HG03460 (cell line): ENCODE results near the gene TEDC2.

Experiments used
- ATAC-seq: cut with Tn5 transposase; IDR thresholded peaks from one replicate; pipeline ENCODE4 v1.9.1; 2021; ENCODE audit not compliant: unreplicated experiment

Gene TEDC2

DNA sequence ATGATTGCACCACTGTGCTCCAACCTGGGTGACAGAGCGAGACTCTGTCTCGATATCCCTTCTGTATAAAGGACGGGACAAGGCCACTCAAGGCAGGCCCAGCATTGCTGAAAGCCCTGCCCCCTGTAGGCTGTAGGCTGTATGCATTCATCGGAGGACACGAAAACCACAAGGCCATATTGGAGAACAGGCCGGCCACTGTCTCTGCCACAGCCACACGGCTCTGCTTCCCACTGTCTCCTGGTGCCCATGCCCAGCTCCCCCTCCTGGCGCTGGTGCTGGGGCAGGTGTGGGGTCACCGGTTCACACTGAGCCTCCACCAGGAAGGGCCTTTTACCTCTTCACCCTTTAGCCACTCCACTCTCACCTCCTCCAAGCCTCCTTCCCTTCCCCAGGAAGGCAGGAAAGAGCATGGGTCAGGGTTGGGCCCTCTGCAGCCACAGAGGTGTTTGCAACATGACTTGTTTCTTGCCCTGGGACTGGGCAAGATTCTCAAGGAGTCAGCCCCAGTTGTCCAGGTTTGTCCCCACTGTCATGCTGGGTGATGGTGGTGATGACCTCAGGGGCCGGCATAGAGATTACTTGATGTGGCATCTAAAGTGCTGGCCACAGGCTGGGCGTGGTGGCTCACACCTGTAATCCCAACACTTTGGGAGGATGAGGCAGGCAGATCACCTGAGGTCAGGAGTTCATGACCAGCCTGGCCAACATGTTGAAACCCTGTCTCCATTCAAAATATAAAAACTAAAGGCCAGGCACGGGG, 5.9 kb downstream of the TEDC2 start:
- ATAC-seq = no peak

DNA sequence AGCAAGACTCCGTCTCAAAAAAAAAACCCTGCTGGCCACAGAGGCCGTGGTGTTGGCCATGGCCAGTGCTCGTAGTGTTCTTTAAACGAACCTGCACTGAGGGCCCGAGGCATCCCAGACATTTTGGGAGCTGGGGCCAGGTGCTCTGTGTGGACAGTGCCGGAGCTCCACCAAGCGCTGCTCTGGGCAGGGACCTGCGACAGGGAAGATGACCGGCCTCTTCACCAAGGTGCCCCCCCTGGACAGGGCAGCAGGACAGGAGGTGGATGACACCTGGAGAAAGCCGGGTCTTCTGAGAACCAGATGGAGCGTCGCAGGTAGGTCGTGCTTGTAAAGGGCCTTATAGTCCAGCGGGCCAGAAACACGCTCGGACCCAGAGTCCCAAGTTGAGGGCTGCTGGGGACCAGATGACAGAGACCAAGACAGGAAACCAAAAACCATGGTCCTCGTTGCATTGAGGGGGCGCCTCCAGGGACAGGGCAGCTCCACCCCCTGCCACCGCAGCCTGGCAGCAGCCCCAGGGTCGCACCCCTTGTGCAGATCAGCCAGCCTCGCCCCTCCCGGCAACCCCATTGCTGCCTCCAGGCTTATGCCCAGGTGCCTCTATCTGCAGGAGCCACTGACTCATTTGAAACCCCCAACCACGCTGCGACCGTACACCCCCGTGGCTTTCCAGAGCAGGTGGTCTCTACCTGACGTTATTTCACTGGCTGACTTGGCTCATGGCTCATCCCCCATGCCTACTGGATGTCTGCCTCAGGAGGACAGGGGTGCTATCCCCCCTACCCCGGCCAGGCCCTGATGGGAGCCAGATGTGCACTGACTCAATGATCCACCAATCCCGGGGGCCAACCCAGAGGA, 7.0 kb downstream of the TEDC2 start:
- ATAC-seq = no peak

DNA sequence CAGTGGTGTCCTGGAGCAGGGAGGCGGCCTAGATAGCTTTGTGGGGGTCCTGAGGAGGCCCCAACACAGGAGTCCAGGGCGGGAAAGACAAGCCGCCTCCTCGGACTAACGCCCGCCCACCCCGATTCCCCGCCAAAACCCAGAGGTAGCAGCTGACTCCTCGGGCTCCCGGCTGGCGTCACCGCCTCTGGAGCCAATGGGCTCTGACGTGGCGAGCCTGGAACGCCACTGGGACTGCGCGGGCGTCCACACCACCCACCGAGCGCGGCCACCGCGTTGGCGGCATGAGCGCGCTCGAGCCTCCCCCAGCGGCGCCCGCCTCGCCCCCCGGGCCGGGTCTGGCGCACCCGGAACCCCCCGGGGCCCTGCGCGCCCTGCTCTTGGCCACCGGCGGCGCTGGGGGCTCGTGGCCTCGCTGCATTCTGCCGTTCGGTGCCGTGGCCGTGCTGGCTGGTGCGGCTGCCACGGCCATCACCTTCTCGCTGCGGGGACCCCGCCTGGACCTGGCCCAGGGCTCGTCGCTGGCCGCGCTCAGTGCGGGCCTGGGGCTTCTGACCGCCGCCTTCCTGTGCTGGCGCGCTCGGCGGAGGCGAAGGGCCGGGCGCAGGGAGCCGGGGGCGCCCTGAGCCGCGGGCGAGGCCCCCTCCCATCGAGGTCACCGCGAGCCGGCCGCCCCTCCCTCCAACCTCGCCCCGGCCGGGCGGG, 7.8 kb downstream of the TEDC2 start:
- no peak for ATAC-seq

DNA sequence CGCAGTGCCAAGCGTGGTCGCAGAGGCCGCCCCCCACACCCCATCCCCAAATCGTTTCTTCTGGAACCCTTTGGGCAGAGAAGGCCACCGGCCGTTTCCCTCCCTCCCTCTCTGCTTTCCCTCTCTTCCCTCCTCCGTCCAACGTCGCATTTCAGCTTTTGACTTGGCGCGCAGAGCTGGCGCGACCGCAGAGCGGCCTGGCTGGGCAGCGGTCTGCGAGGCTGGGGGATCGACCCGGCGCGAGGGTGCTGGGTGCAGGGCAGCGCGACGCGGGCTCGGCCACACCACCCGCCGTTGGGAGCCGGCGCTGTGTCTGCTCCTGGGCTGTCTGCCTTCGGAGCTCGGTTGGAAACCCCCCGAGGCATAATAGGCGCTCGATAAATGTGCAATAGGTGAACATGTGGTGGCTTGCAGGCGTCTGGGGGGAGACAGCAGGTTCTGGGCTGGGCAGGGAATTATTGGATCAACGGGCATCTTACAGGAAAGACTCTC, 8.4 kb downstream of the TEDC2 start:
- ATAC-seq = no peak

DNA sequence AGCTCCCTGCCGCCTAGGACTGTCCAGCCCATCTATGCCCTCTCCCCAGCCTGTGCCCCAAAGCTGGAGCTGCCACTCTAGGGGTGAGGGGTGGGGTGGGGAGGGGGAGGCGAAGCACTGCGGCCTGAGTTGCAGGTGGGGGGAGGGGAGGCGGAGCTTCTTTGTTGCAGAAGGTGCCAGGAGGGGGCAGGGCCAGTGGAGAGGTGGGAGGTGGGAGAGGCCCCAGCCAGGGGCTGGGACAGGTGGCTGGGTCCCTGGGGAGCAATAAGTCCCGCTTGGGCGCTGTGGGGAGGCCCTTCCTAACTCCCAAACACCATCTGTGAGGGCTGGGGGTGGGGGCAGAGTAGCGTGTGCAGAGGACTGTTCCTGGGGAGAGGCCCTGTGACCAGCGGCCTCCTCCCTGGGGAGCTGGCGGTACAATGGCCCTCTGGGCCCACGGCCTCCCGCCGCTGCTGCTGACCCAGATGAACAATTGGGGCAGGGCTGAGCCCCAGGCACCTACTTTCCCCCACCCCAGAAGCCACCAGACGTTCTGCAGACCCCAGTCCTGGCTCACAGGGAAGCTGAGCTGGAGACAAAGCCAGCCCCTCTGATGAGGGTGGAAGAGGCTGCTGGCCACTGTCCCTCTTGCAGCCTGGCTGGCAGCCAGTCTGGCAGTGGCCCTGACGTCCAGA, 9.0 kb downstream of the TEDC2 start:
- no peak for ATAC-seq

DNA sequence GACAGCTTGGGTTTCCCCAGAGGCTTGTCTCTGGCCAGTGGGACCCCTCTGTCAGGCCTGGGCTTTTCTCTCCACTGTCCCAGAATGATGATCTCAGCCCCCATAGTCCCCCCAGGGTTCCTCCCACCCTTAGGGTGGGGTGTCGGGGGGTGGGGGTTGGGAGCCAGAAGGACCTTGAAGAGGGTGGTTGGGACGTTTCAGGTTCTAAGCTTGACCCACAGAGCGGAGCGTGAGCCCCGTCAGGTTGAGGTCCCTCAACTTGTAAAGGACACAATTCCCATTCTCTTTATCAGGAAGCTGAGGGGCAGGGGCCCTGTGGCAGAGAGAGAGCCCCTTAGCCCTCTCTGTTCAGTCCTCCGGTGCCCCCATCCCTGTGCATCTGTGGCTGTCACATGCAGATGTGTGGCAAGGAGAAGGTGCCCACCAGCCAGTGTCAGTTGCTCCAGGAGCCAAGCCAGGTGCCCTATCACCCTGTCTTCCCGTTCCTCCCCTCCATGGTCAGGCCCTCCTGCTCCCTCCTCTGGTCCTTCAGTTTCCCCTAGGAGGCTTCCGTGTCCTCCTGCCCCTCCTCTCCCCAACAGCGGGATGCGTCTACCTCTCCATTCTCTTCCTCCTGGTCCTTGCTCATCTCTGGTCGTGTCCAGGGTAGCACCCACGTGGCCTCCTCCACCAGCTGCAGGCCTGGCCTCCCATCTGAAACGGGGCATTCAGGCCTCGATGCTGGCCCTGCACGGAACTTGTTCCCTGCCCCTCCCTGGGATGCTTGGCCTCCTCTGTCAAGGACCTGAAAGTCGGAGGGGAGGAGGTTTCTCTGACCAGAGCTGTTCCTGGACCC, 9.7 kb downstream of the TEDC2 start:
- ATAC-seq = no peak

DNA sequence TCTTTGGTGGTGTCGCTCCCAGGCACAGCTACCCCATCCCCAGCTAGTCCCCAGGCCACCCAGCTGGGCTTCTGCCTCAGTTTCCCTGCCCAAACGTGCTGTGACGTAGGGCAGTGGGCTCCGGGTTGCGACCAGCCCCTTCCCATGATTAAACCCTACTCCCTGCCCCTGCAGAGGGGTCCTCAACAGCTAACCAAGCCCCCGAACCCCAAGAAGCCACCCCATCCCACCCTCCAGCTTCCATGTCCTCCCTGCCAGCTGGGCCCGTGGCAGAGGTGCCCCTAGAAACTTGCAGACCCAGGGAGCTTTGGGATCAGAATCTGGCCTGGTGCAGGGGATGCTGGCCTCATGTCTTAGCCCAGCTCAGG, 10.3 kb downstream of the TEDC2 start:
- no peak for ATAC-seq

DNA sequence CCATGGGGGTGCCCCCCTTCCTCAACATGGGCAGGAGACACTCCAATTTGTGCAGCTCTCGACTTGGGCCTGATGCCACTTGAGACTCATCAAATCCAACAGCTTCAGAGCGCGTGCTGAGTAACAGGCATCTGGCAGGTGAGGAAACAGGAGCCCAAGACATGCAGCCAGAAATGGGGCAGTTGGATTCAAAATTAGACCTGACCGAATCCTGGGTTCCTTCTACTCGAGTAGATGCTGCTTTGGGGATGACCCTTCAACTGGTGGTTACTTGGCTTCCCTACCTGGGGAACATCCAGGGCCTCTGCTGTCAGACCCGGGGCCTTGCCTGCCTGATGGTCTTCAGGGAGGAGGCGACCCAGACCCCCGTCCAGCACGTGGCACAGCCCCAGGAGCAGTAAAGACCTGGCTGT, 10.7 kb downstream of the TEDC2 start:
- no peak for ATAC-seq

DNA sequence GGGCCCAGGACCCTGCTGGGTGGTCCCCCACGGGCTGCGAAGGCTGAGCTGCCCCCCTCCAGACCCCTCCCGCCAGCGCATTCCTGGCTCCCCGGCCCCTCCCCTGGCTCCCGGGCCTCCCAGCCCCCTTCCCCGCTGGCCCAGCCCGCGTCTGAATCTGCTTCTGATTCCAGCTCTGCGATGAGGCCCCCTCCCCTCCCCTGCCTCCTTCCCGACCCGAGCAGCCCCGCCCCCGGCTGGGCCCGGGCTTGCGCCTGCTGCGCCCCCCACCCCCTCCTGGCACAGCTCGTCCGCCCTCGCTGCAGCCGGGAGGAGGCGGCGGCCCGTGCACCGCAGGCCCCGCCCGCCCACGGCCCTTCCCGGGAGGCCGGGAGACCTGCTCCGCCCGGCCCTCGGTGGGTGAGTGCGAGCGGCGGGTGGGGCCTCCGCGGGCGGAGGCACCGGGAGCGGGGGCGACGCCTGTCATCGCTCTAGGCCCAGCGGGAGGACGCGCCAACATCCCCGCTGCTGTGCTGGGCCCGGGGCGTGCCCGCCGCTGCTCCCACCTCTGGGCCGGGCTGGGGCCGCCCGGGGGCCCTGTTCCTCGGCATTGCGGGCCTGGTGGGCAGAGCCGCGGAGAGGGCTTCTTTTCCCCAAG, 11.2 kb downstream of the TEDC2 start, which contains the start of gene NTN3:
NTN3 (plus strand) TSS at position 282 of the 637 bp plus-strand sequence. CDS start 405 bp downstream, outside the sequence.
- ATAC-seq = no peak

DNA sequence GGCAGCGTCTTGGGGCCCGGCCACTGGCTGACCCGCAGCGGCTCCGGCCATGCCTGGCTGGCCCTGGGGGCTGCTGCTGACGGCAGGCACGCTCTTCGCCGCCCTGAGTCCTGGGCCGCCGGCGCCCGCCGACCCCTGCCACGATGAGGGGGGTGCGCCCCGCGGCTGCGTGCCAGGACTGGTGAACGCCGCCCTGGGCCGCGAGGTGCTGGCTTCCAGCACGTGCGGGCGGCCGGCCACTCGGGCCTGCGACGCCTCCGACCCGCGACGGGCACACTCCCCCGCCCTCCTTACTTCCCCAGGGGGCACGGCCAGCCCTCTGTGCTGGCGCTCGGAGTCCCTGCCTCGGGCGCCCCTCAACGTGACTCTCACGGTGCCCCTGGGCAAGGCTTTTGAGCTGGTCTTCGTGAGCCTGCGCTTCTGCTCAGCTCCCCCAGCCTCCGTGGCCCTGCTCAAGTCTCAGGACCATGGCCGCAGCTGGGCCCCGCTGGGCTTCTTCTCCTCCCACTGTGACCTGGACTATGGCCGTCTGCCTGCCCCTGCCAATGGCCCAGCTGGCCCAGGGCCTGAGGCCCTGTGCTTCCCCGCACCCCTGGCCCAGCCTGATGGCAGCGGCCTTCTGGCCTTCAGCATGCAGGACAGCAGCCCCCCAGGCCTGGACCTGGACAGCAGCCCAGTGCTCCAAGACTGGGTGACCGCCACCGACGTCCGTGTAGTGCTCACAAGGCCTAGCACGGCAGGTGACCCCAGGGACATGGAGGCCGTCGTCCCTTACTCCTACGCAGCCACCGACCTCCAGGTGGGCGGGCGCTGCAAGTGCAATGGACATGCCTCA, 12.0 kb downstream of the TEDC2 start:
- ATAC-seq = no peak

DNA sequence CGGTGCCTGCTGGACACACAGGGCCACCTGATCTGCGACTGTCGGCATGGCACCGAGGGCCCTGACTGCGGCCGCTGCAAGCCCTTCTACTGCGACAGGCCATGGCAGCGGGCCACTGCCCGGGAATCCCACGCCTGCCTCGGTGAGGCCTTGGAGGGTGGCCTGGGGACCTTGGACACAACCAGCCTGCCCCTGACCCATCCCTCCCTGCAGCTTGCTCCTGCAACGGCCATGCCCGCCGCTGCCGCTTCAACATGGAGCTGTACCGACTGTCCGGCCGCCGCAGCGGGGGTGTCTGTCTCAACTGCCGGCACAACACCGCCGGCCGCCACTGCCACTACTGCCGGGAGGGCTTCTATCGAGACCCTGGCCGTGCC, 12.6 kb downstream of the TEDC2 start:
- ATAC-seq = no peak

DNA sequence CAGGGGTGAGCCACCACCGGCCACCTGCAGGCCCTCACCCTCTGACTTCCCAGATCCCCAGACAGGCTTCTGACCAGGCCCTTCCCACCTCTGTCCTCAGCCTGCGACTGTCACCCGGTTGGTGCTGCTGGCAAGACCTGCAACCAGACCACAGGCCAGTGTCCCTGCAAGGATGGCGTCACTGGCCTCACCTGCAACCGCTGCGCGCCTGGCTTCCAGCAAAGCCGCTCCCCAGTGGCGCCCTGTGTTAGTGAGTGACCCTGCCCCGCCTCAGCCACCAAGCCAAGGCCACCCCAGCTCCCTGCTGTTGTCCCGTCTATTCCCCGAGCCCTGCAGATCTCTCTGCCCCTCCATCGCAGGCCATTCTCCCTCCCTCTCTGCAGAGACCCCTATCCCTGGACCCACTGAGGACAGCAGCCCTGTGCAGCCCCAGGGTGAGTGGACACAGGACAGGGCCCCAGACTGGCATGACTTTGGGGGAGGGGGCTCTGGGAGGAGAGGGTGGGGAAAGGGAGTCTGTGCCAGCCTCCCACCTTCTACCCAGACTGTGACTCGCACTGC, 13.1 kb downstream of the TEDC2 start:
- ATAC-seq = no peak

DNA sequence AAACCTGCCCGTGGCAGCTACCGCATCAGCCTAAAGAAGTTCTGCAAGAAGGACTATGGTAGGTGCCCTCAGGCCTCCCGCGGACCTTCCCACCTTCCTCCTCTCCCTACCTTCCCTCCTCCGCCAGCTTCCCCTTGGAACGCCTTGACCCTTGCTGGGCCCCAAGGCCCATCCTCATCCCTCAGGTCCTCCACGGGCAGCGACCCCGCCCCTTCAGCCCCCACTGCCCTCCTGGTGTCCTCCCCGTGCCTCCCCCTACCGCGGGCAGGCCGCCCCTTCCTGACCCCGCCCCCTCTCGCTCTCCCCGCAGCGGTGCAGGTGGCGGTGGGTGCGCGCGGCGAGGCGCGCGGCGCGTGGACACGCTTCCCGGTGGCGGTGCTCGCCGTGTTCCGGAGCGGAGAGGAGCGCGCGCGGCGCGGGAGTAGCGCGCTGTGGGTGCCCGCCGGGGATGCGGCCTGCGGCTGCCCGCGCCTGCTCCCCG, 13.6 kb downstream of the TEDC2 start:
- no peak for ATAC-seq

DNA sequence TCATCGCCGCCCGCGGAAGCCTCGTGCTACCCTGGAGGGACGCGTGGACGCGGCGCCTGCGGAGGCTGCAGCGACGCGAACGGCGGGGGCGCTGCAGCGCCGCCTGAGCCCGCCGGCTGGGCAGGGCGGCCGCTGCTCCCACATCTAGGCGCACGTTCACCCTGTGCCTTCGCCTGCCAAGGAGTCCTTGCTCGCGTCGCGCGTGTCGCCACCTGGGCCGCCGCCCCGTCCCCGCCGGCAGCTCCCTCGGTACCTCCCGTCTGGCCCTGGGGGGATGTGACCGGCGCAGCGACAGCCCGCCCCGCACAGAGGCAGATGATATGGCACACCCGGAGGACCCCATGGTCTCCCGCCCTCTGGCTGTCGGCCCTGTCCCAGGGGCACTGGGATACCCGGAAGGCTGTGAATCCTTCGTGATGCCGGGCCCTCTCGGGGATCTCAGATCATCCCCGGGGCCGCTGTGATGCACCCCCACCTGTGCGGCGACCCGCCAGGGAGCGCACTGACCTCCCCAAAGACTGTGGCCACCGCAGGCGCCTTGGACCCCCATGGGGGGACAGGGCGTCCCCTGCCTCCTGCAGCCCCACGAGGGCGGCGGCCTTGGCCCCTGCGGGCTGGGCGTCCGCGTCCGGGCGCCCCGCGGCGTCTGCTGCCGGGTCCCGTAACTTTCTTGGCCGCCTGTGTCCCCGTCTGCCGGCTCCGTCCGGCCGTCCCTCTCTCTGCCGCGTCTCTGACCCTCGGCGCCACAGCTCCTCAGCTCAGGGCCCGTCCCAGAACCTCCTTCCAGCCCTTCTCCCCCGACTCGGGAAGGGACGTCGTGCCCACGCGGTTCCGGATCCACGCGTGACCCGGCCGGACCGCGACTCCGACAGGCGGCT, 14.3 kb downstream of the TEDC2 start:
- ATAC-seq = peak; percentile 32

DNA sequence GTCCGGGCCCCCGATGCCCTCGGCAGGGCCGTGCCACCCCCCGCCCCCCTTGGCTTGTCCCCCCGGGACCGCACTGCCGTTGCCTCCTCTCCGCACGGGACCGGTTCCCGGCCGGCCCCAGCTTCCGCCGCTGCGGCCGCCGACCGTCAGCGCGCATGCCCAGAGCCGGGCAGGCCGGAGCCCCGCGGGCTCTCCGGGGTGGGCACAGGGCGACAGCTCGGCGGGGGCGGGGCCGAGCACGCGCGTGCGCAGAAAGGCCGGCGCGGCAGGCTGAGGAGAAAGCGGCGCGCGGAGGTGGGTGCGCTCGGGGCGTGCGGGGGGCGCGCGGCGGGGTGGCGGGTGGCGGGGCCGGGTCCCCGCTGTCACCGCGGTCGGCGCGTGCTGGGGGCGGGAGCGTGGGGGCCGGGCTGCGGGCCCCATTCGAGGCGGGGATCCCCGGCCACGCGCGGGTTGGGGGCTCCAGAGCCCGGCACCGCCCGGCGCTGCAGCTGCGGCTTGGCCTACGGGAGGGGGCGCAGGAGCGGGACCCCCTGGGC, 15.0 kb downstream of the TEDC2 start, which contains the start of gene TBC1D24:
TBC1D24 (plus strand) TSS at position 251 of the 536 bp plus-strand sequence. CDS start 21,022 bp downstream, outside the sequence.
- peak; percentile 54 for ATAC-seq

DNA sequence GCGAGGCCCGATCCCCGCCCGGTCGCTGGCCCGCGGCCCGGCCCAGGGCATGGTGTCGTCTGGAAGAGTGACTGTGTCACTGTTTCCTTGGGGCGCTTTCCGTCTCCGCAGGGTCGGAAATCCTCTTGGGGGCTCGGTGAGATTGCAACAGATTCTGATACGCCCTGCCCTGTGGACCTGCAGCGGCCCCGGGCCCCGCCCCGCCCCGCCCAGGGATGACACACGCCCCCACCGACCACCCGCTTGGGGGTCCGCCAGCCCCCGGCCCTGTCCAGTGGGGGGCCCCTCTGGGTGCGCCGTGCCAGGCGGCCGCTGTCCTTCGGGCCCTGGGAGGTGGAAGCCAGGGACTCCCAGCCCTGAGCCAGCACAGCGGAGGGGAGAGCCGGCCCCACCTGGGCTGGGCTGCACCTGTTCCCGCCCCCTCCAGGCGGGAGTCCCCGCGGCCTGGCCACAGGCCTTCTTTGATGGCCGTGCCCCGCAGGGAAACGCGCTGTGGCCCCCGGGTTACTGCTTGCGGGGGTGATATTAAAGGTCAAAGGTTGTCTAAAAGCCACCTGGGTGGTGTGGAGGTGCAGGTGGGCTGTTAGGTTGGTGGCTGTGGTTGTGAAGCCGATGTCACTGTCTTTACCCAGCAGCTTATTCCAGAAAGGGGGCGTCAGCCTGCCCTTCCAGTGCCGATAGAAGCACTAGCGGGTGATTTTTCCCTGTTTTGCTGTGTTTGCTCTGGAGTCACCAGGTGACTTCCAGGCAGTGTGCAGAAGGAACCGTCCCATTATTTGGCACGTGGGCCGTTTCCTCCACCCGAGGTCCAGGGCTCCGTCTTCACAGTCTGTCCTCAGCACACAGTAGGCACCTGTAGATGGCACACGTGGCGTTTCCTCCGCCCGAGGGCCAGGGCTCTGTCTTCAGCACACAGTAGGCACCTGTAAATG, 15.8 kb downstream of the TEDC2 start:
- peak; percentile 4 for ATAC-seq
